LoVo (cell line): ENCODE data around the gene MRPL39.
"Not testable (repeated sequence)": the region's sequence is repeated elsewhere in the genome, so short reads cannot be mapped to it uniquely, and the experiment has no call there.

ENCODE experiments used
- DNase-seq: peaks from one replicate; pipeline ENCODE4 v3.0.0-alpha.2; 2016; ENCODE audit warnings: low spot score

MRPL39 gene

GRCh38 chr21:25607151-25608043 lies at the start of gene MRPL39:
TSS of gene MRPL39 (minus strand) at chr21:25607481. CDS start at chr21:25607475, 6 bp downstream.
- DNase-seq: peak; percentile 83

GRCh38 chr21:25656412-25656811 lies 49.1 kb upstream of the MRPL39 start:
- DNase-seq: no peak

- DNase-seq: no peak
These were observed 41.9 kb upstream of the MRPL39 start for GRCh38 chr21:25649146-25649545.

- no peak for DNase-seq
These were observed 40.4 kb upstream of the MRPL39 start for GRCh38 chr21:25647647-25648046.

GRCh38 chr21:25646474-25646873 lies 39.2 kb upstream of the MRPL39 start:
- no peak for DNase-seq

- no peak for DNase-seq
These were observed 36.2 kb upstream of the MRPL39 start for GRCh38 chr21:25643486-25643885.

- DNase-seq: no peak
These were observed 33.6 kb upstream of the MRPL39 start for GRCh38 chr21:25640943-25641292.

- DNase-seq: no peak
These were observed 33.1 kb upstream of the MRPL39 start for GRCh38 chr21:25640202-25640942.

GRCh38 chr21:25639551-25640201 lies 32.4 kb upstream of the MRPL39 start:
- no peak for DNase-seq

GRCh38 chr21:25638660-25639550 lies 31.6 kb upstream of the MRPL39 start, which contains the start of gene JAM2:
TSS of gene JAM2 (plus strand) at chr21:25639258. CDS start at chr21:25639822, 564 bp downstream.
- no peak for DNase-seq

- no peak for DNase-seq
These were observed 30.8 kb upstream of the MRPL39 start for GRCh38 chr21:25637851-25638659.

- DNase-seq: no peak
These were observed 29.4 kb upstream of the MRPL39 start for GRCh38 chr21:25636727-25637126.

GRCh38 chr21:25635310-25635709 lies 28.0 kb upstream of the MRPL39 start:
- no peak for DNase-seq

- no peak for DNase-seq
These were observed 25.0 kb upstream of the MRPL39 start for GRCh38 chr21:25632296-25632695.

- DNase-seq: no peak
These were observed 19.5 kb upstream of the MRPL39 start for GRCh38 chr21:25626757-25627156.

GRCh38 chr21:25625776-25626555 lies 18.7 kb upstream of the MRPL39 start:
- DNase-seq: not testable (repeated sequence)

- no peak for DNase-seq
These were observed 17.8 kb upstream of the MRPL39 start for GRCh38 chr21:25625036-25625435.

GRCh38 chr21:25624511-25624910 lies 17.2 kb upstream of the MRPL39 start:
- no peak for DNase-seq

GRCh38 chr21:25619198-25619597 lies 11.9 kb upstream of the MRPL39 start:
- no peak for DNase-seq

GRCh38 chr21:25615880-25616279 lies 8.6 kb upstream of the MRPL39 start:
- no peak for DNase-seq
